Frontal cortex (tissue), 4 donors: Measurements from ENCODE around the gene TAC3. TPM values are rescaled to one million over a fixed set of nuclear protein-coding genes. Genes with fewer than 3 reads are reported as not detected.
"Not testable (repeated sequence)": the region's sequence is repeated elsewhere in the genome, so short reads cannot be mapped to it uniquely, and the experiment has no call there.

Experiments used
- DNase-seq, 2 donors: peaks; one replicate each; pipeline ENCODE4 v3.0.0; 2012; ENCODE audit warnings: low spot score in 2 of 2
- FAIRE-seq: peaks from 2 replicates; lab custom pipeline; 2012; peaks lifted over from hg19 to GRCh38; lab: Jason Lieb, UNC
- total RNA-seq: library from RNA; depleted of rRNA; stranded (reverse); fragments of >200 nt; gene quantifications from one replicate; pipeline ENCODE4 v1.2.3, GENCODE V29; 2014
- donor health status: control.
- donor health status: control.
- donor health status: control.

TAC3 gene
- 0.82 TPM for total RNA-seq

GRCh38 chr12:57016348-57016747, at the start of gene TAC3:
Gene TAC3 (minus strand): TSS chr12:57016529. CDS start chr12:57015797, 732 bp downstream.
- no peak for DNase-seq
- FAIRE-seq: no peak

GRCh38 chr12:57063991-57064685, 47.8 kb upstream of the TAC3 start:
- FAIRE-seq (no peak), DNase-seq (no peak)

- FAIRE-seq (no peak), DNase-seq (no peak)
Measured at GRCh38 chr12:57058454-57058853, 42.1 kb upstream of the TAC3 start.

GRCh38 chr12:57057067-57057751, 40.9 kb upstream of the TAC3 start:
- FAIRE-seq: no peak
- no peak for DNase-seq

GRCh38 chr12:57055824-57056223, 39.5 kb upstream of the TAC3 start:
- FAIRE-seq (no peak), DNase-seq (no peak)

GRCh38 chr12:57053901-57054300, 37.6 kb upstream of the TAC3 start:
- not testable (repeated sequence) for DNase-seq, FAIRE-seq

GRCh38 chr12:57053146-57053545, 36.8 kb upstream of the TAC3 start:
- not testable (repeated sequence) for DNase-seq, FAIRE-seq

- no peak for FAIRE-seq
- DNase-seq: no peak
Measured at GRCh38 chr12:57051011-57051410, 34.7 kb upstream of the TAC3 start.

GRCh38 chr12:57049890-57050289, 33.6 kb upstream of the TAC3 start, which contains the start of gene MYO1A:
Gene MYO1A (minus strand): TSS chr12:57050129. CDS start chr12:57048323, 1,806 bp downstream.
- no peak for FAIRE-seq
- DNase-seq: no peak

GRCh38 chr12:57049119-57049446, 32.8 kb upstream of the TAC3 start:
- FAIRE-seq (no peak), DNase-seq (no peak)

- DNase-seq: no peak
- FAIRE-seq: no peak
Measured at GRCh38 chr12:57048423-57049118, 32.2 kb upstream of the TAC3 start.

GRCh38 chr12:57047981-57048380, 31.7 kb upstream of the TAC3 start:
- FAIRE-seq (no peak), DNase-seq (no peak)

GRCh38 chr12:57046947-57047890, 30.9 kb upstream of the TAC3 start:
- no peak for DNase-seq
- no peak for FAIRE-seq

- DNase-seq: no peak
- FAIRE-seq: no peak
Measured at GRCh38 chr12:57046086-57046791, 29.9 kb upstream of the TAC3 start.

GRCh38 chr12:57044889-57045288, 28.6 kb upstream of the TAC3 start:
- no peak for FAIRE-seq
- no peak for DNase-seq

- DNase-seq: no peak
- FAIRE-seq: no peak
Measured at GRCh38 chr12:57044468-57044867, 28.1 kb upstream of the TAC3 start.

GRCh38 chr12:57042695-57043094, 26.4 kb upstream of the TAC3 start:
- no peak for FAIRE-seq
- no peak for DNase-seq

- FAIRE-seq: no peak
- DNase-seq: no peak
Measured at GRCh38 chr12:57040750-57041149, 24.4 kb upstream of the TAC3 start.

GRCh38 chr12:57040211-57040610, 23.9 kb upstream of the TAC3 start:
- no peak for DNase-seq
- no peak for FAIRE-seq
